K562 (cell line): Measurements from ENCODE around the gene SLC2A8. TPM values are rescaled to one million over a fixed set of nuclear protein-coding genes. Genes with fewer than 3 reads are reported as not detected.

Source experiments
- ATAC-seq: fragments of 200-7000 bp; cut with Tn5 transposase; 3 replicates; pipeline ENCODE4 v1.9.1; 2020; ENCODE audit warnings: moderate library complexity
- BruUV-seq: library from RNA; stranded (reverse); fragments of 400-500 nt; replicated peaks from 2 replicates; lab custom pipeline; 2021; lab: Mats Ljungman, UMichigan
- CTCF ChIA-PET: fragments of 300-600 bp; formaldehyde crosslinking; extraction: SDS; loops from one replicate; lab custom pipeline; 2021; ENCODE audit warnings: low intra/inter-chr PET ratio; lab: Yijun Ruan, JAX
- POLR2A ChIA-PET: fragments of 300-600, 350-650 bp; sonication (Branson Sonifier 250); formaldehyde crosslinking; extraction: SDS; loops from one replicate; lab custom pipeline; 2021; ENCODE audit warnings: antibody characterized with exemption, inconsistent platforms; lab: Yijun Ruan, JAX
- DNase-seq, 4 experiments: peaks; one replicate each; pipeline versions ENCODE4 v3.0.0 to v3.0.0-alpha.2; 2011 to 2018; ENCODE audit warnings: low spot score in 3 of 4, mixed read lengths in 3 of 4; ENCODE audit errors: extremely low read depth in 1 of 4
- FAIRE-seq: peaks from 2 replicates; lab custom pipeline; 2011; peaks lifted over from hg19 to GRCh38; lab: Jason Lieb, UNC
- H2AFZ ChIP-seq: 2 replicates; pipeline ENCODE4 v1.6.0; 2011; ENCODE audit warnings: low read depth, low read length, control low read depth, inconsistent platforms
- H3K27ac ChIP-seq: fragments of 200-600 bp; 3 replicates; pipeline ENCODE4 v1.8.0; 2011; ENCODE audit warnings: low read depth, mild to moderate bottlenecking, control low read depth, inconsistent platforms, low read length, moderate library complexity, mixed read lengths; ENCODE audit errors: extremely low read depth
- H3K27me3 ChIP-seq, 2 experiments: fragments of 300-600 bp in 1 of 2; 2 replicates in 1 of 2; 3 replicates in 1 of 2; pipeline versions ENCODE4 v1.6.0 to v1.8.0; 2011; ENCODE audit warnings: inconsistent platforms in 2 of 2, low read length in 2 of 2, mild to moderate bottlenecking in 1 of 2, mixed read lengths in 1 of 2, moderate library complexity in 1 of 2; ENCODE audit not compliant: control insufficient read depth in 2 of 2, insufficient read depth in 2 of 2
- H3K36me3 ChIP-seq: fragments of 300-600 bp; 3 replicates; pipeline ENCODE4 v1.8.0; 2011; ENCODE audit warnings: mild to moderate bottlenecking, low read length, inconsistent platforms; ENCODE audit not compliant: control insufficient read depth, insufficient read depth
- H3K4me1 ChIP-seq, 2 experiments: fragments of 200-600 bp in 1 of 2; replicated peaks in 1 of 2; 2 replicates in 1 of 2; 3 replicates in 1 of 2; pipeline versions ENCODE4 v1.5.1 to v1.8.0; 2011; ENCODE audit warnings: inconsistent platforms in 2 of 2, low read length in 2 of 2, mild to moderate bottlenecking in 1 of 2, mixed read lengths in 1 of 2, moderate library complexity in 1 of 2; ENCODE audit not compliant: control insufficient read depth in 2 of 2, insufficient read depth in 2 of 2
- H3K4me2 ChIP-seq: 2 replicates; pipeline ENCODE4 v1.6.1; 2011; ENCODE audit warnings: low read length, control low read depth, inconsistent platforms, mixed read lengths; ENCODE audit not compliant: insufficient read depth
- H3K4me3 ChIP-seq: fragments of 200-600 bp; sonication (generic), shearing (Covaris generic); 2 replicates; pipeline ENCODE4 v1.5.1; 2016; ENCODE audit warnings: control low read depth, inconsistent platforms
- H3K79me2 ChIP-seq: fragments of 200-600 bp; 3 replicates; pipeline ENCODE4 v1.8.0; 2011; ENCODE audit warnings: low read length, inconsistent platforms; ENCODE audit not compliant: control insufficient read depth, insufficient read depth
- H3K9ac ChIP-seq, 2 experiments: 2 replicates each; pipeline versions ENCODE4 v1.6.0 to v1.6.1; 2011; ENCODE audit warnings: low read depth in 2 of 2, low read length in 2 of 2, control low read depth in 1 of 2, inconsistent platforms in 1 of 2, mild to moderate bottlenecking in 1 of 2, mixed read lengths in 1 of 2; ENCODE audit not compliant: insufficient read depth in 1 of 2
- H3K9me1 ChIP-seq: one replicate; pipeline ENCODE4 v1.6.0; 2011; ENCODE audit warnings: inconsistent platforms, mild to moderate bottlenecking, low read length, moderate library complexity; ENCODE audit not compliant: control insufficient read depth, insufficient read depth
- H3K9me3 ChIP-seq: replicated peaks from 2 replicates; pipeline ENCODE4 v1.5.1; 2011; ENCODE audit warnings: low read depth, low read length, inconsistent platforms; ENCODE audit not compliant: control insufficient read depth, insufficient read depth
- H4K20me1 ChIP-seq: replicated peaks from 2 replicates; pipeline ENCODE4 v1.6.1; 2011; ENCODE audit warnings: low read length, inconsistent platforms, mixed read lengths; ENCODE audit not compliant: control insufficient read depth, insufficient read depth
- BDP1 ChIP-seq: IDR thresholded peaks from 3 replicates; pipeline ENCODE4 v1.6.1; 2011; ENCODE audit not compliant: insufficient read length, insufficient read depth
- CTCF ChIP-seq, 3 experiments: IDR thresholded peaks in 2 of 3; conservative IDR thresholded peaks in 1 of 3; 2 replicates each; pipeline ENCODE4 v1.5.1; 2011 to 2012; ENCODE audit warnings: low read length in 3 of 3, mild to moderate bottlenecking in 3 of 3, control low read depth in 2 of 3, improper control_type of control experiment in 1 of 3, inconsistent platforms in 1 of 3, low read depth in 1 of 3, mixed read lengths in 1 of 3, moderate library complexity in 1 of 3; ENCODE audit not compliant: insufficient read depth in 2 of 3
- SMC3 ChIP-seq: conservative IDR thresholded peaks from 2 replicates; pipeline ENCODE4 v1.6.1; 2011; ENCODE audit warnings: low read depth, low read length, improper control_type of control experiment; ENCODE audit not compliant: insufficient read depth
- WGBS: fragments of 100-300 bp; shearing (Covaris generic); methylation state at CpG from one replicate; pipeline ENCODE4 v1.1.6; 2016; ENCODE audit warnings: low coverage, mixed read lengths; ENCODE audit not compliant: insufficient coverage; ENCODE audit errors: missing lambda C conversion rate; 5-methylcytosine and 5-hydroxymethylcytosine counted together
- in situ Hi-C: fragments of 300-500 bp; cut with MboI; formaldehyde crosslinking; loops from 4 replicates; pipeline ENCODE4 v1.15.0; 2018; ENCODE audit warnings: inconsistent platforms, mixed read lengths
- intact Hi-C: fragments of 100-400 bp; cut with micrococcal nuclease; formaldehyde crosslinking; loops from 2 replicates; pipeline ENCODE4 v1.14.2; 2022
- polyA plus RNA-seq, 8 experiments: library from polyadenylated mRNA; depleted of rRNA in 4 of 8; stranded (reverse) in 5 of 8; unstranded in 3 of 8; fragments of >200 nt; fragmentation: Nextera tagmentation in 2 of 8; fragmentation: Illumina TruSeq in 1 of 8; extraction: Ambion mirVana in 2 of 8; extraction: Trizol in 1 of 8; gene quantifications; 2 replicates each; pipeline versions ENCODE4 v1.2.1 to v1.2.3, GENCODE V29; 2011 to 2014; ENCODE audit warnings: inconsistent platforms in 1 of 8, missing spikeins in 1 of 8
- total RNA-seq, 7 experiments: library from RNA; depleted of rRNA in 6 of 7; stranded (reverse); fragments of >200 nt in 6 of 7; fragmentation: Illumina TruSeq in 2 of 7; extraction: Trizol in 2 of 7; gene quantifications; 2 replicates each; pipeline versions ENCODE4 v1.2.1 to v1.2.3, GENCODE V29; 2011 to 2021; ENCODE audit warnings: low replicate concordance in 1 of 7

Gene SLC2A8
- total and polyA plus RNA-seq, 9 of the 15 experiments (the other 6 are each of a cell fraction or from before 2014, with no cell fraction given): 0.13 to 12.9 (median 5.2) TPM

GRCh38 chr9:127406799-127407491, 10.0 kb downstream of the SLC2A8 start:
- H3K27ac ChIP-seq: no peak overlapping the region
- H3K9me3 ChIP-seq: no peaks in the 10 kb centered on the region
- CTCF ChIA-PET: interaction anchor here (0.6 kb wide), 1 partner anchor 60 kb away, joined by 3 read pairs; no protein-coding TSS in a partner anchor
- intact Hi-C loops (no loop called here), in situ Hi-C loops (no loop called here)
- POLR2A ChIA-PET: interaction anchor here (0.6 to 1.3 kb wide), 3 partner anchors 10 to 603 kb away, joined by 3 to 7 read pairs (median 5); partner anchors contain the start of gene SLC2A8
- H3K9ac ChIP-seq: peak overlapping the region in 1 of 2 experiments; percentile 78; a peak in 2 of 4 replicates
- H3K27me3 ChIP-seq: no peaks in the 10 kb centered on the region
- DNase-seq: peak in 3 of 4 experiments; percentile 32 to 77 (median 74)
- TF ChIP-seq SMC3: 0 out of 2 replicates have a peak, but pooled peaks have one; percentile 2
- no peak for TF ChIP-seq BDP1
- peak in 2 of 3 experiments; percentile 13 to 25; a peak in 1 of 6 replicates for TF ChIP-seq CTCF (IDR thresholded peaks at IDR 0.05 in 2 of 3, conservative IDR thresholded peaks at IDR 0.05 in 1 of 3; ENCODE audit: insufficient read depth in 2 of 3, low read depth in 1 of 3, low read length in 3 of 3)
- no peak overlapping the region for H3K4me2 ChIP-seq
- H3K9me1 ChIP-seq: peaks cover 6% of the 10 kb centered on the region
- peaks cover 2 to 40% of the 10 kb centered on the region in 2 experiments; a peak in 4 of 5 replicates for H3K4me1 ChIP-seq
- WGBS: 35% methylated on average over 13 of the region's 13 CpGs
- ATAC-seq: peak; percentile 78
- H3K4me3 ChIP-seq: no peak overlapping the region
- H3K79me2 ChIP-seq: no peaks in the 10 kb centered on the region
- no TSS peak for BruUV-seq
- H2AFZ ChIP-seq: no peak overlapping the region
- no peaks in the 10 kb centered on the region for H3K36me3 ChIP-seq
- no peak for FAIRE-seq
- no peaks in the 10 kb centered on the region; the same call in 1 of the 2 replicates for H4K20me1 ChIP-seq
